HG03095 (cell line): ENCODE results near the gene RNF125.

Source experiments
- ATAC-seq: cut with Tn5 transposase; IDR thresholded peaks from one replicate; pipeline ENCODE4 v1.9.1; 2021; ENCODE audit warnings: moderate library complexity; ENCODE audit not compliant: unreplicated experiment

RNF125 gene

DNA sequence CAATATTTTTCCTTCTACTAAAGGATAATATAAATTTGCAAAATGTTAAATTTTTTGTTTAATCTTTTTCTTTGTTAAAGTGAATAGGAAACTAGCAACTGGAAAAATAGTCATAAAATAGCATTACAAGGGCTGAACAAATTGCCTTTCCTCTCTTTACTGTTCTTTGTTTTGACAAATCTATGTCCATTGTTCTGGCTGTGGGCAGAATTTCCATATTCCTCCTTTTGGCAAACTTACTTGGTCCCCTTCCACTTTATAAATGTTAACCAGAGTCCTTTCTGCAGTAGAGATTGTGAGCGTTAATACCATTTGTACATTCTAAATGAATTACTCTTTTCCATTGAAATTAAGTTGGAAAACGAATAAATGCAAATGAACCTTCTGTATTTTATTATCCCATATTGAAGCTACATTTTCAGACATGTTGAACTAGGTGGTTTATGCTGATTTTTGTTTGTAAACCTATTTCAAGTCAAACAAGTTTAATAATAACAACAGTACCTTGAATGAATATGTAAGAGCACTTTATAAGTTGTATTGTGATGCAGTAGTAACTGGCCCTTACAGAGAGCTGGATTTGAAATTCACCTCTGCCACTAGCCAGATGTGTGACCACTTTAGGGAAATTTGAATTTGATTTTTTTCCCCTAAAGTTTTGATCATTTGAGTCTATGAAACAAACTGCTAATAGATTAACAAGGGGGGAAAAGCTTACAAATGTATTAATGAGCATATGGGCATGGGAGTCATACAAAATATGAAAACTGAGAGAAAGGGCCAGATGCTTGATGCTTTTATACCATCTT is 3.3 kb downstream of the RNF125 start:
- no peak for ATAC-seq

DNA sequence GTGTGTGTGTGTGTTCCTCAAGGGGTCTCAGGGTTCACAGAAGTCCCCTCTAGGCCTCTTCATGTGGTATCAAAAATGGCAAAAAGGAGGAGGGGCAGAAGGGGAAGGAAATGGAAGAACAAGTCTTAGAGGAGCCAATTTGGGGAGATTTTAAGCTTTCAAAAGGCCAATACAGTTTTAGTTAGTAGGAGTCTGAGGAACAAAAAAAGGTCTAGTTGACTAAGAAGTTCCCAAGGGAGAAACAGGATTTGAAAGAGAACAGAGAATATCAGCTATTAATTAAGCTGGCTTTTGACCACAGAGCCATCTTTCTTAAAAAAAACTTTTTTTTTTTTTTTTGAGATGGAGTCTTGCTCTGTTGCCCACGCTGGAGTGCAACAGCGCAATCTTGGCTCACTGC is 7.1 kb downstream of the RNF125 start:
- ATAC-seq: no peak

DNA sequence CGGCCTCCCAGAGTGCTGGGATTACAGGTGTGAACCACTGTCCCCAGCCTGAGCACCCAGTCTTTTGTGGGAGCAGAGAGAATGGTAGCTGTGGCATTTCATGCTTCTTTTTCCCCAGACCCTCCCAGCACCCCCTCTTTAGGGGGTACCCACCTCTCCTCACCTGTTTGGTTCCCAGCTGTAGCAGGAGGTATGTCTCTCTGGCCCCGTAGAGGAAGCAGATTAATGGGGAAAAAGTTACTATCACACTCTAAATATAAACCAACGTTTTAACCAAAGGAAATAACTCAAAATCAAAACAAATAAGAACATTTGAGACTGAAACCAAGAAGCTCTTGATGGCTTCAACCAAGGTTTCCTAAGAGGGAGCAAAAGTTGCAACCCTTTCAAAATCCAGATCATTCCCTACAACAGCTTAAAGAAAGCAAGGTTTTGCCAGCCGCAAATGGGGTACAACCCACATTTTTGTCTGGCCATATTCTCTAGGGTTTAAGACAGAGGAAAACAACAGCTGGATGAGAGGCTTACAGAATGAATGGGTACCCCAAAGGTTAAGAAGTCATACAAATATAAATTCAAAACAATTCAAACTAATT is 8.0 kb downstream of the RNF125 start:
- ATAC-seq: no peak

DNA sequence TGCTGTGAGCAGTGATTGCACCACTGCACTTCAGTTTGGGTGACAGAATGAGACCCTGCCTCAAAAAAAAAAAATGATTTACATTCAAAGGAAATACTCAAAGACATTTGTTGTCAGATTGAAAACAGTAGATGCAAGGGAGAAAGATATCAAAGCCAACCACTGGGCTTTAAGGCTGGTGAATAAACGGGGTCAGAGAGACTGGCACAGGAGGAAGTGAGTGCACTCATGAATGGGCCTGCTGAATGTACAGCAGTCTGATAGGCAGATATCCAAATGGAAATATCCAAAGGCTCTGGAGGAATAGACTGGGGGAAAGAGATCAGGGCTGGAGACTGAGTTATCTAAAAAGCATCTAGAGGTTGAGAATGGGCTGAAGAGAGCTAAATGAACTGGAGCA is 10.9 kb downstream of the RNF125 start:
- ATAC-seq: no peak

DNA sequence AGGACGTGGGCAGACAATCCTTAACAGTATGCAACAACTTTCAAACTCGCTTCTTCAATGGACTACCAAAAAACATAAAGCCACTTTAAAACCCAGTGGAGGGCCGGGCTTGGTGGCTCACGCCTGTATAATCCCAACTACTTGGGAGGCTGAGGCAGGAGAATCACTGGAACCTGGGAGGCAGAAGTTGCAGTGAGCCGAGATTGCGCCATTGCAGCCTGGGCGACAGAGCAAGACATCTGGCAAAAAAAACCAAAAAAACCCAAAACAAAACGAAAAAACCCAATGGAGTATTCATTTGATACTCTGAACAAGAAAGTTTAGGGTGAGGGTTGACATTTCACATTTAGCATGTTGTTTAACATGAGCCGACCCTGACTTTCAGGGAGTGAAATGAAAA is 14.0 kb downstream of the RNF125 start:
- ATAC-seq: no peak

DNA sequence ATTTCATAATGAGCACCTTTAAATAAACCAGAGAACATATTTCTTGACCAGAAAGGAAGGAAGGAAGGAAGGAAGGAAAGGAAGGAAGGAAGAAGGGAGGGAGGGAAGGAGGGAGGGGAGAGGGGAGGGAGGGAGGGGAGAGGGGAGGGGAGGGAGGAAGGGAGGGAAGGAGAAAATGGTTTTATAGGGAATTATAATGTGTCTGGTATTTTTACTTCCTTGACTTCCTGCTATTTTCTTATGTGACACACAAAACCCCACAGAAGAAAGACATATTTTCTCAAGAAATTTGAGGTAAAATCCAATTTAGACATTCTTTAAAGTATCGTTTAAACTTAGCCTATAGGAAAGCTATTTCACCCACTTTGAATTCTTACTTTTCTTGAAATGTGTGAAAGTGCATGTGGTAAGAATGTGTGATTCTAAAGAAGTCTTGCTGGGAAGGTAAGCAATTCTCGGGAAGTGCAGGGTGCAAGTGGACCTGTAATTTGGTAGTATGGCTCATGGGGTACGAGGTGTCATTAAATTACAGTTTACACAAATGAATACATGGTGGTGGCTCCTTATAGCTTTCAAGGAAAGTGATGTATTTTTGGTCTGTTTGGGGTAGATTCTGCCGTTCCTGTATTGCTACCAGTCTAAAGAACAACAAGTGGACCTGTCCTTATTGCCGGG is 18.0 kb downstream of the RNF125 start:
- ATAC-seq: no peak

DNA sequence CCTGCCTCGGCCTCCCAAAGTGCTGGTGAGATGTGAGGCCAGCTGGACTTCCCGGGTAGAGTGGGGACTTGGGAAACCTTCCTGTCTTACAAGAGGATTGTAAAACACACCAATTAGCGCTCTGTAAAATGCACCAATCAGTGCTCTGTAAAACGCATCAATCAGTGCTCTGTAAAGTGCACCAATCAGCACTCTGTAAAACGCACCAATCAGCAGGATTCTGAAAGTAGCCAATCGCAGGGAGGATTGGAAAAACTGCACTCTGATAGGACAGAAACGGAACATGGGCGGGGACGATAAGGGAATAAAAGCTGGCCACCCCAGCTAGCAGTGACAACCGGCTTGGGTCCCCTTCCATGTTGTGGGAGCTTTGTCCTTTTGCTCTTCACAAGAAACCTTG is 19.0 kb downstream of the RNF125 start:
- ATAC-seq: no peak

DNA sequence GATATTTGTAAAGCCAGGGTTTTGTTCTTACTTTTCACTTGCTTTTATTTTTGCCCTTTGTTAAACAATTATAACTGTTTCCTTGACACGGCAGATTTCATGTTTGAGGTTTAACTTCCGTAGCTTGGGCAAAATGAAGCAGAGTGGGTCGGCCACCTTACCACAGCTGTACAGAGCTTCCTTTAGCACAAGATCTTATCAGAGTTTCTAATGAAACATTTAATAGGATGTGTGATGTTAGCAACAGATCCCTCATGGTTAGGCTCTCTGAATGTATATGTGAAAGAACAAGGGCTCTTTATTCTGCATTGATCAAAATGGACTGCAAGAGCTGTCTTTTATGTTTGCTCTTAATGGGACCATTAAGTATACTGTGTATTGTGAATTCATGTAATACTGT is 22.3 kb downstream of the RNF125 start:
- peak; percentile 51 for ATAC-seq

DNA sequence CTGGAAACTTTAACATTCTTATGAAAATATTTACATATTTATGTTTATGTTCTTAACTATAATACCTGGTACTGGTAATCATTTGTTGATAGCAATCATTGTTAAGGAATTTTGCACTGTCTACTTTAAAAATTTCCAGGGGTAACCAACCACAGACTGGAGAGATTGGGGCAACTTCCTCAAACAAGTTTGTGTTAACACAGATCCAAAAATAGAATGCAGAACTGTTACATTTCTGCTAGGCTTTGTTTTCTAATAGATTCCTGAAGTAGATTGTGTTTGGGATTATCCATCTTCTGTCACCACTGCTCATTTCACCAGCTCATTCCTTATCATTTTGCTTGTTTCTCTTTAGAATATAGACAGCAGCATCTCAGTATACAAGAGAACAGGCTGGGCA is 23.7 kb downstream of the RNF125 start:
- ATAC-seq: no peak

DNA sequence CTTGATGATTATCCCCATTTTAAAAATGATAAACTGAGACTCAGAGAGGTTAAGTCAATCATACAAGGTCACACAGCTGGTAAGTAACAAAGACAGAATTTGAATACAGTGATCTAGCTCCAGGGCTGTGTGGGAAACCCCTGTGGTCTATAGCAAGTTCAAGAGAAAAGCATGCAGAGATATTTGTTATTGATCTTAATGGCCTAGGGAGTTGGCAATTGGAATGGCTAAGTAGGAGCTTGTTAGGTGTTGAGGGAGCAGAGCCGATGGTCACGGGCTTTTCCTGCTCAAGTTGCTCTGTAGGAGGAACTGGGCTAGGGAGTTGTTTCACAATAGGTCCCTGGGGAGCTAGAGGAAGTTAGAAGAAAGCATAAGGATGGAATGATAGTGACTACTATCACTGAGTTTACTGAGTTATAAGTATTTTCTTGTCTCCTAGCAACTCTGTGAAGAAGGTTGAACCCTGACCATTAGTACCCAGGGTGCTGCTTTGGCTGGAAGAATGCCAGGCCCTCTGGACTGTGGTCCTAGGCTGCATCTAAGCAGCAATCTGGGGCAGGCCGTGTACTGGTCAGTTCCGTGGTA is 30.0 kb downstream of the RNF125 start:
- peak; percentile 48 for ATAC-seq

DNA sequence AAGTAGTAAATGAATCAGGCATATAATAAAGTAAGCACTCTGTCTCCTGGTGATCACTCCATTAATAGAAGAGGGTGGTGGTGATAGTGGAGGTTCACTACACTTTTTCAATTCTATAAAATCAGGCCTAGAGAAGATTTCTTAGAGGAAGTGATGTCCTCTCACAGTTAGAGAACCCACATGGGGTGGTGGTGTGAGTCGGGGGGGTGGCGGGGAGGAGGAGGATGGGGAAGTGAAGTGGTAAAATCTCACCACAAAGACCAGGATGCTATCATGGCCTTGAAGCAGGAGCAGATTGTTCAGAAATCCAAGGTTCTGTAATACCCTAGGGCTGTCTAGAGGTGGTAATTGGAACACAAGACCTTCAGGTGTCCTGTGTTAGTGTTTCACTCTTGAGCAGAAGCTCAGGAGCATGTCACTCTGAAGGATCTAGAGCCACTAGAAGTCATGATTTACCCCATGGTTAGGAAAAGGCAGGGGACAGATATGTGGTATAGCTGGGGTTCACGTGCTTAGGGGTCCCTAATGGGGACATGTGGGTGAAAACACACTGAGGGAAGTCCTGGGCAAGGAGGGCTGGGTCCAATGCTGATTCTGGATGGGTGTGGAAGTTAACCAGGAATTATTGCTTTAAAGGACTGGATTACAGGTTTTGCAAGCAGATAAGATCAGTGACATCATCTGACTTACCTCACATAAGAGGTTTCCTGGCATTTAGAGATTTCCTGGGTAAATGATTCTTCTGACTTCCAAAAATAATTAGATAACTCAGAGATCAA is 31.0 kb downstream of the RNF125 start:
- ATAC-seq: peak; percentile 59

DNA sequence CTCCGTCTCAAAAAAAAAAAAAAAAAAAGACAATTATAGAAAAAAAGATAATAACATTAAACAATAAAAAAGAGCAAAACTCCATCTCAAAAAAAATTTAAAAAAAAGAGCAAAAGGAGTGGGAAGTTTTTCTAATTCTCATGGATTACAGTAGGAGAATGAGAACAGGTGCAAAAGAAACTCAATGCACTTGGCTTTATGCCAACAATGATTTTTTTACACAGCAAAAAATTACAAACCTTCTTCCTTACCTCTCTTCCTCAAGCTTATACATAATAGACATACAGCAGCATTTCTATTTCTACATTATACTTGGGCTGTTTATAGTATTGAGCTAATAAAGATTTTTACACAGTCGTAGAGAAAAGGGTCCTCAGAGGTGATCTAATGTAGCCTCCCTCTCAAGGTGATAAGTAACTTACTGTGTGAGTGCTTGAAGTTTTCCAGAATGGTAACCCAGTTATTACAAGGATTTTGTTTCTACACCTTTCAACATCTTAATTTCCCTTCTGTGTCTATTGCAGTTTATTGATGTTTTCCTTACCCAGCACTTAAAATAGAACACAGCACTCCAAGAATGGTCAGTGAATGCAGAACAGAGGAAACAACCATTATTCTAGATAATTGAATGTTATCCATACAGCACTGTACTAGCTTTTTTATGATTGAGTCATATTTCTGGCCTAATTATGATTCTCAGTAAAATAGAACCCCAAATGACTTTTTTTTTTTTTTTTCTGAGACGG is 38.2 kb downstream of the RNF125 start:
- ATAC-seq: no peak

DNA sequence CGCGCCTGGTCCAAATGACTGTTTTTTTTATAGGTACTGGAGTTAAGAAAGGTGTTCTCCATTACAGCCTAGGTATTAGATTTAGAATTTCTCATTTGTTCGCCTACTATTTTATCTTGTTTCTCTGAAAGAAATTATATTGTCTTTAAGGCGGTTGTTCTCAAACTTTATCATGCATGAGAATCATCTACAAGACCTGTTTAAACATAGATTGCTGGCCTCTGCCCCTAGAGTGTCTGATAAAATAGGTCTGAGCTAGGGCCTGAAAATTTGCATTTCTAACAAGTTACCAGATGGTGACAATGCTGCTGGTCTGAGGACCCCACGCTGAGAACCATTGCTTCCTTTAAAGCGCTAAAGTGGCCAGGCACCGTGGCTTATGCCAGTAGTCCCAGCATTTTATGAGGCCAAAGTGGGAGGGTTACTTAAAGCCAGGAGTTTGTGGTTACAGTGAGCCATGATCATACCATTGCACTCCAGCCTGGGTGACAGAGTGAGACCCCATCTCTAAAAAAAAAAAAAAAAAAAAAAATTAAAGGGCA is 39.1 kb downstream of the RNF125 start:
- no peak for ATAC-seq

DNA sequence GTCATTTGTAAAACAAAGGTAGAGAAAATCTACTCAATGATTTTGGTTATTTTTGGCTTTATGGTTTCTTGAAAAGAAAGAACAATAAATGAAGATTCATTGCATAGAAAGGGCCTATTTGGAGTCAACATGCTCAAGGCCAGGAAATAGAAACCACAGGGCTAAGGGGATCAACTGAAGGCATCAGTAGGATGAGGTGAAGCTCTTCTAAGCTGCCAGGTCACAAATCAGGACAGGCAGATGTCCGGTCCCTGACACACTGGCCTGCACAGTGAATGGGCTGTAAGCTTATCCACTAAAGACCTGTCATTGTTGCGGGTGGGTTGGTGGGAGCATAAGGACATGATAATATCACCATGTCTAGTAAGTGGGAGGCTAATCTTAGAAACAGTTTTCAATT is 41.4 kb downstream of the RNF125 start:
- ATAC-seq: no peak

DNA sequence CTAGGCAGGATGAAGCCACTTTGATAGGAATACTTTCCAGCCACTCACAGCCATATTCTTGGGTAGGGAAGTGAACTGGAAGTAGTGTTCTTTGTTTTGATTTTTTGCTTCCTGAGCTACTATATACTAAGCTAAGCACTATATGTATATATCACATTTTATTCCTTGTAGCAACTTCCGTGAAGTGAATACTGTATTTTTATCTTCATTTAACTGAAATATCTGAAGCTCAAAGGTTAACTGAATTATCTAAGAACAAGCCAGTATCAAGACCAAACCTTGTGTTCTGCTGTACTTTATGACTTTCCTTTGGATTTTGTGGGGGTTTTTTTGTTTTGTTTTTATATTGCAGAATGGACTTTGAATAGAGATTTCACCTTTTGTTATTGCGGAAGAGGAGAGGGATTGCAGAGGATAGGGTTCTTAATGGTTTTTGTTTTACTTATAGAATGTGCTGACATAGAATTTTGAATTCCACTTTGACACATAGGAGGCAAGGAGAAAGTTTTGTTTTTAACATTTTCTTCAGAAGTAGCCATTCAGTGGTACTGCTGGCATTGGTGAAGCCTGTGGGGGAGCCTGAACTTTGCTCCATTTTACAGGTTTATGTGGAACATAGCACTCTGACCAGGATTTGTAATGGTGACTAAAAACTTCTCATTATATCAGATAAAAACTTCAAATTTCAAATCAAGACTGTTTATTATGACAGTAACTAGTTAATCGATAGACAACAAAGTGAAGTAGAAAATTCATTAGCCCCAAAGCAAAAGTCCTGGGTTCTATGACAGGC is 48.9 kb downstream of the RNF125 start:
- no peak for ATAC-seq

DNA sequence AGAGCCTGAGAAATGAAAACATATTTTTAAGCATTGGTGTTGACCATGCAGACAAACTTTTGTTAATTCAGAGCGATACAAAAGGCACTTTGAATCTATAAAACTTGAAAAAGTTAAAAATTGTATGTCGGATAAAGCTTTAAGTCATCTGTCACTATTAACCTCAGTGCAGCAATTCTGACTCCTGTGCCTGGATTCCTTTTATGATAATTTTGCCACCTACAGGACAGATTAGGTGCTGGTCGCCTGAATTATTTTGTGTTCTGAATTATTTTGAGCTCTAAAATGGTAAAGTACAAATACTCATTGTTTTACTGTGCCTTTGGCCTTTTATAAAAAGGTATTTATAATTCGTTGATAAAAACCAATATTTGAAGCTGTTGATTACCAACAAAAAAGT is 53.7 kb downstream of the RNF125 start:
- no peak for ATAC-seq

DNA sequence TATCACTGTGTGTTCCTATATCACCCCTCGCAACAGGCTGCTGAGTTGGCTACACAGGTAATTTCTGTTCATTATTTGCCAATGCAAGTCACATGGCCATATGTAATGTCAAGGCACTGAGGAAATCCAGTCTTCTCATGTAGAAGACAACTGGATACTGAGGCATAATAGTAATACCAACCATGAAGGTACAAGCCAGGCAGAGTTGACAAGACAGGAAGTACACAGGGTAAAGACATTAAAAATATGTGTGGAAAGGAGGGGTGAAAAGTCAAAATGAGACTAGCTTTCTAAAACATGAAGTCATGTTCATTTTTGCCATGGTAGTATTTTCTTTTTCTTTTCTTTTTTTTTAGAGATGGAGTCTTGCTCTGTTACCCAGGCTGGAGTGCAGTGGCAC is 55.6 kb downstream of the RNF125 start:
- no peak for ATAC-seq

DNA sequence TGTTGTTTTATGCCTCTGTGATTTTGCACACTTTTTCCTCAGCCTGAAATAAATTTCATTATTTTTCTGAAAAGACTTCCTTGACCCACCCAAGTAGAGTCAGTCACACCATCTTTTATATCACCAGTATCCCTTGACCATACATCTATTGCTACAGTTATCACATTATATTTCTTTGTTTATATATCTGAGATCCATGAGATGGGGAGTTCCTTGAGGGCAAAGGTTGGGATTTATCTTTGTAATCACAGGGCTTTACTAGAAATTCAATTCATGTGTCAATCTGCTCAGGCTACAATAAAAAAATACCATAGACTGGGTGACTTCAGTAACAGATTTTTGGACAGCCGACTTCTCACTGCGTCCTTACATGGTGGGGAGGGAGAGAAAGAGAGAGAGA is 60.2 kb downstream of the RNF125 start:
- ATAC-seq: no peak

DNA sequence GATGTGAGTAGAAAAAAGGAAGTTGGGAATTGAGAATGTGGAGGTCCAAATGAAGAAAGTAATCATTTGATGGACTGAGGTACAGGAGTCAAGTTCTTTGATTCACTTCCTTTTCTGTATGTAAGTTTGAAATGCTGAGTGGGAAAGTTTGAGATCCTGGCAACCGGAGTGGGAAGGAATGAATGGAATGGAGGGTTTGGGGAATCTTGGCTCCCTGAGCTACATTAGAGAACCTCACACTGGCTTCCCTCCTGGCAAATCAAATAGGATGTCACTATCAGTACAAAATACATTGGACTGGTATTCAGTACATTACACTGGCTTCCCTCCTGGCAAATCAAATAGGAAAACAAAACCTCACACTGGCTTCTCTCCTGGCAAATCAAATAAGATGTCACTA is 63.3 kb downstream of the RNF125 start:
- no peak for ATAC-seq
